GM19023 (cell line): Measurements from ENCODE around the gene TGFBR3.

ENCODE experiments used
- ATAC-seq: cut with Tn5 transposase; IDR thresholded peaks from one replicate; pipeline ENCODE4 v1.9.1; 2021; ENCODE audit warnings: mild to moderate bottlenecking, moderate library complexity; ENCODE audit not compliant: unreplicated experiment

TGFBR3 gene

DNA sequence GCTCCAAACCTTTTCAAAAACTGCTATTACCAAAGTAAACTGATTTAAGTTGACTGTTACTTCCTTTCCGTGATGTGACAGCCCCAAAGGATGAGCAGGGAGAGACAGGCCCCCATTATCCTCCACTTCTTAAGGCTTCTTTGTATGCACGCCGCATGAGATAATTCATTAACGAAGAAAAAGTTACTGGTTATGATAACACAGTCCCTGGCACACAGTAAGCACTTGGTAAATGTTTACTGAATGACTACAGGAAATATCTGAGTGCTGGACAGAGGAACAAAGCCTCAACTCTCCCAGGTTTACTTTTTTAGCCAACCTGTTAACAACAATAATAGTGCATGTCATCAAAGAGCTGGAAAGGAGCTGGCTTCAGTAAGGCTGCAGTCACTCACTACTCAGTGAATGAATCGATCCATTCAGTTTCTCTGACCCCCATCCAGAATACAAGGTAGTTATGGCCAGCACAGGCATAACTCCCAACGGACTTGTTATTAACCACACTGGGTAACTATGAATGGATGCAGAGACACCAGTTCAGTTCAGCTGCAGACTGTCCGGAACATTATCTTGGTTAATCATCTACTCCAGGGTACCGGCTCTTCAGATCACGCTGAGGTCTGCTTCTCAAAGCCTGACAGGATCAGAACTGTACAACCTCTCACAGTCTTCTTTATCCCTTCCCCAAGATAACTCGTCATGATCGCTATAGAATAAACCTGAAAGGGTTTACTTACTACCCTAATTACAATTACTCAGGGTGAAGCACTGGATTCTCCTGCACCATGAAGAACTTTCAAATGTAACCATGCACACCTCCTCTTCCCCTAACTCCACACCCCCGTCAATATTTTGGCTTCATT is 58.3 kb downstream of the TGFBR3 start:
- ATAC-seq, result no peak

DNA sequence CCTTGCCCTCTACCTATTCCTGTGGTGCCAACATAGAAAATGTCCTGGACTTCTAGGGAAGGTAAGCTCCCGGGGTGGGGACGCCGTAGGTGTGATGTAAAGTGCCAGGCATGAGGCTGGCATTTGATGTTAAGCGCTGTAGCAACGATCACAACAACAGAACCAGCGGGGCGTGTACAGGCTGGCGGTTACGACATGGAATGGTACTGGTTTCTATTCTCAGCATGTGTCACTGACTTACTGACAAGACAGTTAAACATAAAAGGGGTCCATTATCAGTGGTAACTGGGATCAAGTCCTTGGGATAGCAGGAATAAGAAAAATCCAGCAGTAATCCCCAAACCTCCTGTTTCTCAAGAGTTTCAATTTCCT is 58.9 kb downstream of the TGFBR3 start:
- no peak for ATAC-seq

DNA sequence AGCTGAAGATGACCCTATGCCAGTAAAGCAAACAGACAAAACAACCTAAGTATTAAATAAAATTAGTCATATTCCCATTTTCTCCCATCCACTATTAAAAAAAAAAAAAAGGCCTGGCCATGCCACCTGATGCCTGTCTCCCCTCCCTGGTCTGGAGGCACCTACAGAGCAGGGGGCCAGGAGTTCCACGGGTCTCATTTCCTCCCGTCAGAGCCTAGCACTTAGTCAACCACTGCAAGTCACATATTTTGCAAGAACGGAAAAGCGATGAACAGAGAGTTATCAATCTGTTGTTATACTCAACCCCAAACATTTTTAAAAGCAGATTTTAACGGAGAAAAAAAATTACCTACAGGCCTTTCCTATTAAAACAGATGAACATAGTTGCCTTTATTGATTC is 59.3 kb downstream of the TGFBR3 start:
- no peak for ATAC-seq

DNA sequence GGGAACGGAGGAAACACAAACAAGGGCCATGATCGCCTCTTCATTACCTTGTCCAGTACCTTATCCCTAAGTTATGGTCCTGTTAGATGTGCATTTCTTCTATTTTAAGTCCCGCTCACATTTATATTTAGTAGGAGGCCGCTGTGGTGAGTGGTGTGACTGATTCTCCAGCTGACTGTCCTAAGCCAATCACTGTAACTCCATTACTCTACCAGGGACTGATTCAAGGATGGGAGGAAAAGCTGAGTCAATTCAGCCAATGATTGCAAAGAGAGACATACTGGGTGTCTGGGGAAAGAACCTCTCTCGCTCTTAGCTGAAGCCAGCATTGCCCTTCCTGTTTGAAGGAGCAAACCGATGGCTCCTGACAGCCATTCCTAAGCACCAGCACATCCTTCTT is 59.7 kb downstream of the TGFBR3 start:
- no peak for ATAC-seq

DNA sequence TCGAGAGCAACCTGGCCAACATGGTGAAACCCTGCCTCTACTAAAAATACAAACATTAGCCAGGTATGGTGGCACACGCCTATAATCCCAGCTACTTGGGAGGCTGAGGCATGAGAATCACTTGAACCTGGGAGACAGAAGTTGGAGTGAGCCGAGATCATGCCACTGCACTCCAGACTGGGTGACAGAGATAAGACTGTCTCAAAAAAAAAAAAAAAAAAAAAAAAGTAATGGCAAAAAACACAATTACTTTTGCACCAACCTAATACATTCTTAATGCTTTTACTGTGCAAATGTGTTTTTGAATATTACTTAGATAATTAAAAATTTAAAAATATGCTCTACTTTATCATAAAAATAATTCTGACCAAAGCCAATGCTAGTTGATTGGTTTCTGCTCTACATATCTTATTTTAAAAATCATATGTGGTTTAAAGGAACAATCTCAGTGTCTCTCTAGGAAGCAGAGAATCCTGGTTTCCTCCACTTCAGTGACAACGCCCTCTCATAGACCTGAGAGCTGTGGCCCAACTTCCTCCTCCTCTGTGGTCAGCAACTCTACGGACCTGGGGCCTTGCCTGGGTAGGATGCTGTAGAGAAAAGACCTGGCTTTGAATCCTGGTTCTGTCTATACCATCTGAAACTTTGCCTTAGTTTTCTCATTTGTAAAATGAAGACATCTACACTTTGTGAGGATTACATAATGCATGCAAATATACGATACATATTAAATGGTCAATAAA is 64.7 kb downstream of the TGFBR3 start:
- no peak for ATAC-seq

DNA sequence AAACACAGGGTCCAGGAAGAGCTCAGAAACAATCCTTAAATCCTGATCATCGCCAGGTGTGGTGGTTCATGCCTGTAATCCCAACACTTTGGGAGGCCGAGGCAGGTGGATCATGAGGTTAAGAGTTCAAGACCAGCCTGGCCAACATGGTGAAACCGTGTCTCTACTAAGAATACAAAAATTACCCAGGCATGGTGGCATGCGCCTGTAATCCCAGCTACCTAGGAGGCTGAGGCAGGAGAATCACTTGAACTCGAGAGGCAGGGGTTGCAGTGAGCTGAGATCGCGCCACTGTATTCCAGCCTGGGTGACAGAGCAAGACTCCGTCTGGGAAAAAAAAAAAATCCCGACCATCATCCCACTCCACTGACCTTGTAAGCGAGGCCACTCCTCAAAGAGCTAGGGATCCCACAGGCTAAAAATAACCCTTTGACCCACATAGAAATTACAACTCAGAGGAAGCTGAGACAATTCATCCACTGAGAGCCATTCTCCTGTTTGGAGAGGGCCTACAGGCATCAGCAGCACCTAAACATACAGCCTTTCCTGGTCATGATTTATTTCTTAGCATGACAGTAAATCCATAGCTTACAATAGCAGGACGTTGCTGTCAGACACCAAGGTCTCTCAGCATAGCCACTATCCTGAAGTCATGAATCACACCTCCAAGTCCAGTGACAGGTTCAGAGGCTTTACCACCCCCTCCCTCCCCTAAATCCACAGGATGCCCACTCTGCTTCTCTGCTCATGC is 66.7 kb downstream of the TGFBR3 start:
- ATAC-seq, result no peak

DNA sequence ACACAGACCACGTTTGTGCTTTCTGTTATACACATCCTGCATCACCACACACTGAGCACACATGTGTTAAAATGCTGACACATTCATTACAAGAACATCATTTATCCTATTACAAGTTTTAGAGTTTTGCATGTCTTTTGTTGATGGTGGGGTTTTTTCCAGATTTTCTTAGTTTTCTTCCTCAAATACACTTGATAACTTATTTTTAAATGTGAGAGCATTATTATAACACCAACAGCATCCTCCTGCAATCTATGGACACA is 67.3 kb downstream of the TGFBR3 start:
- no peak for ATAC-seq

DNA sequence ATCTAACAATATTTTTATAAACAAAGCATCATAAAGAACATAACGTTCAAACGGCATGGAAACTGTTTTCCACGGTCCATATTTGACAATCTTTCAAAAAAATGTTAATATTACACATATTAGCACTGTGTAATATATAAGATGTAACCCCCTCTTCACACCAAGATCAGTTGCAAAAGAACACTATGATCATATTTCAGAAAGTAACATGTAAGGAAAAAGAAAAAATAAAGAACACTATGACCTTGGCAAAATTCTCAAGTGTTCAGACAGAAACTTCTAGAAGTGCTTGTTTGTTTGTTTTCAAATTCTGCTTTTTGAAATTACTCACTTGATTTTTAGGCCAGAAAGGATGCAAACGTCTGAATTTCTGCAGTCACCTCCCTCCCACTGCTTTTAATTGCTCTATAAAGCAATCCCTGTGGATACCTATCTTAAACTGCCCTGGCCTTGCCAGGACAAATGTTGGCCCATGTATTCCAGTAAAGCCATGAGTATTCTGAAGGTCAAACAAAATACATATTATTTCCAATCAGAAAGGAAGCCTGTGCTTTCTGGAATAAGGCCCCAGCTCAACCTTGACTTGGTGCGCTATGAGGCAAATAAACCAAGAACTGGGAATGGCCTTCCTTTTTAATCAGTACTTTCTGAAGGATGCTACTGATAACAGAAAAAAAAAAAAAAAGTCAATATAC is 68.6 kb downstream of the TGFBR3 start:
- no peak for ATAC-seq

DNA sequence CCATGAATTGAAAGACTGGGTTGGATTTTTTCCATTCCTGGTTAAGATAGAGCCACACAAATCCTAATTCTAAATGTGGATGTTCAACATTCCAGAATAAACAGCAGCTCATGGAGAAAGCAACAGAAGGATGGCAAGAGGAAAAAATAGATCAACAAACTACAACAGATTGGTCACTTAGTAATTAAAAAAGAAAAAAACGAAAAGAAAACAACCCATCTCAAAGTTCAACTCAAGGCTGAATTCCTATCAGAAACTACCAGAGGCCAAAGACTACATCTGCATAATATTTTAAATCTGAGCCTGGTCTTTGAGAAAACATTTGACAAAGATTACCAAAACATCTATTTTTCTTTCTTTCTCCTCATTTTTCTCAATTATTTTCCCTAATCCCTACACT is 69.9 kb downstream of the TGFBR3 start:
- no peak for ATAC-seq

DNA sequence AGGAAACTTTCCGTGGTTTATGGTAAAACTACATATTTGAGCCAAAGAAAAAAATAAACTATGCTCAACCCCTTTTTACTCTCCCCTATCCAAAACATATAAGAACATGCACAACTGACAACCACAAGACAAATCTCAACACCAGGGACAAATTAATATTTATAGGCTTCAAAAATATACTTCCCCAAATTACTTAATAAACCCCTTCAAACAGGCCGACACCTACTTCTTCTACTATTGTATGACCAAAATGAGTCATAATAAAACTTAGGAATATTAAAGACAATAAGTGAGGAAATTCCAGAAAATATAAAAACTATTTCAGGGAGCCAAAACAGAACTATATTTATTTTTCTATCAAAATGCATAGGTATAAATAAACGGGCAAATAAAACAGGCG is 71.5 kb downstream of the TGFBR3 start:
- ATAC-seq, result no peak

DNA sequence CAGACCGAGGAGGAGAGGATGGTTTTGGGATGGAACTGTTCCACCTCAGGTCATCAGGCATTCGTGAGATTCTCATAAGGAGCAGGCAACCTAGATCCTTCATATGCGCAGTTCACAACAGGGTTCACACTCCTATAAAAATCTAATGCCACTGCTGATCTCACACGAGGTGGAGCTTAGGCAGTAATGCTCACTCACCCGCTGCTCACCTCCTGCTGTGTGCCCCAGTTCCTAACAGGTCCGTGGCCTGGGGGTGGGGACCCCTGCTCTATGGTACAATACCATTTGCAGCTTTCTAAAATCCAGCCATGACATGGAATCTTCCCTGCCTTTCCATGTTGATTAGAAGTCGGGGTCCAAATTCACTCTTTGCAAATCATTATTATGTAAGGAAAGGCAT is 72.1 kb downstream of the TGFBR3 start:
- no peak for ATAC-seq

DNA sequence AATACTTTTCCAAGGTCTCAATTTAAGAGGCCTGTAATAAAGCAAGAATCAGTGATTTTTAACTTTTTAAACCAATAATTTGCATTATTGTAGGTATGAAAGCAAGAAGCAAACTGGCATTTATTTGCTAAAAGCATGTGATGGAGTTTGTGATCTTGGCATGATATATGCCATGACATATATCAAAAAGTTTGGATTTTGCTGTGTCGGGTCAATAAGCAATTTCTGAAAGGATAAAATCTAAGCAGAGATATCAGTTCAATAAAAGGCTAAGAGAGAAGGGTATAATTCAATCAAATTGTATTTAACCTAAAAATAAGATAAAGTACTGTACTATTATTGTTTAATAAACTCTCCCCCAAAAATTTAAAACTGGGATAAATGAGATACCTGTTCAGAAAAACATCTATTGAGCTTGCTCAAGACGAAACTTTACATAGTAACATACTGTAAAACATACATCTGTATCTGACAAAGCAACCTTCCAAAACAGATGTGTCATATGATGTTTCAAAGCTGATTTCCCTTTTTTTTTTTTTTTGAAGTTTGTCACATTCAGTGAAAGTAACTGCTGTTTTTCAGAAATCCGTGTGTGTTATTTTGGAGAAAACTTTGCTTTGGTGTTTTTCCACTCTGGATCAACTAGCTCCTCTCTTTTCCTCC is 74.5 kb downstream of the TGFBR3 start:
- ATAC-seq, result no peak

DNA sequence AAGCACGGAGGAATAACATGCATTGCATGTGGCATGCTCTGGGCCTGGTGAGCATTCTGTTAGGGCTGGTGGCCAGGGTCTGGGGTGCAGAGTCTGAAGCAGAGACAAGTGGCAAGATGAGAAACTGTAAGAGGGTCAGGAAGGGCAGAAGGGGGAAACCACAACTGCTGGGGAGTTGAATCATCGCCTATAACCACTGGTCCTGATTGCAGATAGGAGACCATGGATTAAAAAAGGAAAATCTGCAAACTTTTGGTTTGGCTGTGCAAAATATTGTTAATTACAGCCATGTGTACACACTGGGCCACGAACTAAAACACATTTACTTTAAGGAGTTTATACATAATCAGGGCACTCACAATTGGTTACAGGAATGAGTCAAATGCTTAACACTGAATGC is 76.6 kb downstream of the TGFBR3 start:
- ATAC-seq, result no peak

DNA sequence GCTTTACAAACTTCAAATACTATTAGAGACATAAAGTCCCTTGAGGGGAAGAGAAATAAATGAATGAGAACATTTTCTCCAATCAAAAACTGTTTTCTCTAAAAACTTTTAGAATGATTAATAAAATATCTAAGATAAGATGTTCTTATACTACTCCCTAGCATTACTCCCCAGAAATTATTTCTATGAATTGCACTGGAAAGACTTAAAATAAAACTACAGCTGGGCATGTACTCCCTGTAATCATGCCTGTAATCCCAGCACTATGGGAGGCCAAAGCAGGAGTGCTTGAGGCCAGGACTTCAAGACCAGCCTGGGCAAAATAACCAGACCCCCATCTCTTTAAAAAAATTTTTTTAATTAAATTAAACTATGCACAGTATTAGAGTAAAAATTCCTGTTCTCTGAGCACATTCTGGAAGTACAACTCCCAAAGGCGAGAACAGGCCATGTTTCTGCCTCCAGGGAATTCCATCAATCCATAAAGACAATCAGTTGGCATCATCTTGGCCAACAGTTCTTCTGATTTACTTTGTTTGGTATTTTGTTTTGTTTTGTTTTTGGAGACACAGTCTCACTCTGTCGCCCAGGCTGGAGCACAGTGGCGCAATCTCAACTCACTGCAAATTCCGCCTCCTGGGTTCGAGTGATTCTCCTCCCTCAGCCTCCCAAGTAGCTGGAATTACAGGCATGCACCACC is 77.9 kb downstream of the TGFBR3 start:
- ATAC-seq, result no peak

DNA sequence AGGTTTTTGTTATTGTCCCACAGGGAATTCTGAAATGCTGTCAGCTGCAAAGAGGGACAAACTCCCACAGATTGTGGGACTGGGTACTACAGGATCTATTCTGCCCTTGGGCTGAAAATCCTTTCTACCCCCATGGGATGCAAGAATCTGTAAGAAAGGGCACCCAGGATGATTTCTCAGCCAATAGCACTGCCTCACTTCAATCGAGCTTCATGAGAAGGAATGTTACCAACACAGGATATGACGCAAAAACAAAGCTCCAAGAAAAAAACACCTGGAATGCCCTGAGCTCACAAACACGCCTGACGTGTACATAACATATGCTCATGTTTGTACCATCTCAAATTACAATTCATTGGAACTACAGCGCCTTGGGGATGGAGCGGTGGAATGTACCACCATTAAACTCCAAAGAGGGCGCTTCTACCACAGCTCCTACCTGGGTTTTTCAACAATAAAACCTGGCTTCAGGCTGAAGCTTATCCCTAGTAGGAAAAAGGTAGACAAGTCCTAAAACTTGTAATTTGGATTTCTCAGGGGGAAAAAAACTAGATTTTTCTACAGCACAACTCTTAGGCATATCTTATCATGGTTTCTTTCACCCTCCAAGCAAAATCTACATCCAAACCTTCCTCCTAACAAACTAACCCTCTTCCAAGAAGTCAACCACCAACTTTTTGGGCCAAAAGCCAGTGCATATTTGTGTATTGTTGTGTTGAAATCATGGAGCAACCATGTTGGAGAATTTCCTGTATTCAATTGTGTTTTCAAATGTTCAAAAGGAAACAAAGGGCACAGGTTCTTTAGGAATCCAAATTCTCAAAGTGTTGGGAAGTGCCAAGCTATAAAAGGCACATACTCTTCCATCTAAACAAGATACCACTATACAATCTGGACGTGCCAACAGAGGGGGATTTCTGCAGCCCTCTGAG is 78.9 kb downstream of the TGFBR3 start:
- no peak for ATAC-seq

DNA sequence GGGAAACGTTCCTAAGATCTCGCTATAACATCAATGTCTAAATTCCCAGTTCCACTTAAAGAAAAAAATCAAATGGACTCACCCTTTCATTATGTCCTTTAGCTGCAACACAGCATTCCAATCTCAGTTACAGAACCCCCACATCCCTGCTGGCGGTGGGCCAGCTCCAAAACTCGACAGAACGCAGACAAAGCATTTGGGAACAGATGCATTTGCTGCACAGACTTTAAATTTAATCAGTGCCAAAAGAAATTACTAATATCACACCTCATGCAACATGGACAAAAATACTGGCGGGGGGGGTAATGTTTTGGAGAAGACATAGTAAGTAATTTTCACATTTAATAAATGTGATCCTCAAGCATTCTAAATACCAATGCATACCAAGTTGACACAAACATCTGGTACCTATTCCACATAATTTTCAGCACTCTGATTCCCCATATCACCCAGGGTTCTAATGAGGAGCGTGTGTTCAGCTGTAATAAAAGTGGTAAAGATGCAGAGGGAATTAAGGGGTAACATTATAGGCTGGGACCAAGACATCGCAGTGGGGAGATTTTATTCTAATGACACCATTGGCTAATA is 79.7 kb downstream of the TGFBR3 start:
- no peak for ATAC-seq

DNA sequence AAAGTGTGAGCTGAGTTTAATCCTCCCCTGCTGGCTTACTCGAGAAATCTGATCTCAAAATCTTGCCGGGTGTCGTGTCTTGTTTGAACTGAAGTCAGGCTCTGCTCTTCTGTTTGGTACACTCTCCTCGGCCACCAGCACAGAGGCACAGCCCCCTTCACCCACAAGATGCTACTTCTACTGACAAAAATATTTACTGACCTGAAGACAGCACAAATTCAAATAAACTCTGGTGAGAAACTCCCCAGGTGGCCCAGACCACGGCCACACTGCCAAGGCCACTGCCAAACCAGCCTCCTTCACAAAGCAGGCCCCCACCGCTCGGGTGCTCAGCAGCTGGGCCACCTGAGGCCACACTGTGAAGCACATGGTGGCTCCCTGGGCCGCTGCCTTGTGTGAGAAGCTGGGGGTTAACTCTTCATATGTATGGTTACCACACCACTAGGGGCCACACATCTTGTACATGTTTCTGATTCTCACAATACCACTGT is 80.6 kb downstream of the TGFBR3 start:
- ATAC-seq, result no peak

DNA sequence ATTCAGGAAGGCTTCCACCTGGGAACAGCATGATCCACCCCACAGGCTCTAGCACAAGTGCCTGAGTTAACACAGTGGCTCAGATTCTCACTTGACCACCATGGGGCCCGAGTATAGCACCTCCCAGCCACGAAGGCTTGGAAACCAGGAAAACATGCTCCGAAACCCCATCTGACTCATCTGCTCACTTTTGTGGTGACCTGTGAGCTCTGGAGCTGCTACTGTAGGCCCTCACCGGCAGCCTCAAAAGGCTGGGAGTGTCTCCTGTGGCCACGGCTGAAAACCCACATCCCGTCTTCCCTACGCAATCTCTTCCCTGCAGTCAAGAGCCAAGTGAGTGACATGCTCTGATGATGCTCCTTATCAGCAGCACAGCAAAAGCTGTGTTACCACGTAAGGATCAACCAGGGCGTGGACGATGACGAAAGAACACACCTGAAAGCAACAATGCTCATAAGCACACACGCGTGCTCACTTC is 81.4 kb downstream of the TGFBR3 start:
- peak; percentile 41 for ATAC-seq
